ENCODE measurements around the gene ACOX2. TPM values are rescaled to one million over a fixed set of nuclear protein-coding genes. Genes with fewer than 3 reads are reported as not detected.

The ACOX2 gene
- total RNA-seq, 1 experiment from 2014 or later = 0.85 TPM

DNA sequence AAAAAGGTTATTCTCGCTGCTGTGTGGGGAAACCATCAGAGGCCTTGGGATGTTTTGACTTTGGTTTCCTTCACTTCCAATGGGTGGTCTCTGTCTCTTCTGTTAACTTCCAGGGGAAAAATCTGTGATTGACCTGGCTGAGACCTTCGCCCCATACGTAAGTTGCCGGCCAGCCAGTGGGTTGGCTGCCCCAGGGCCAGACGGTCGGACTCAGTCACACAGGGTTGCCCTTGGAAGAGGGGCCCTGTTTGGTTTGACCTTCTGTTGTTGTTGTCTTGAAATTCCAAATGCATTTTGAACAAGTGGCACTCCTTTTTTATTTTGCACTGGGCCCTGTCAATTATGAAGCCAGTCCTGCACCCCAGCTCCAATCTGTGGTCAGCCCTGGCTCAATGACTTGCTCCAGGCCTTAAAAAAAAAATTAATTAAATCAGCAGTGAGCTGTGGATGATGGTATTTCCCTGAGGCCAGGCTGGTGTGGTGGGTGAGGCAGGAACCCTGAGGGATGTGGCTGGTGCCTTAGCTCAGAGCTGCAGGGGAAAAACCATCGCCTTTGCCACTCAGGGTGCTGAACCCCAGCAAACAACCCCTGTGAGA lies 35.7 kb upstream of the ACOX2 start:
- no peak overlapping the region for H3K27ac ChIP-seq (ENCODE audit: insufficient read length, low read depth, low read length)
- H4K20me1 ChIP-seq (ENCODE audit: control insufficient read depth, insufficient read depth, insufficient read length) = no peaks in the 10 kb centered on the region
- no peak overlapping the region for H2BK12ac ChIP-seq (ENCODE audit: insufficient read length, low read depth, low read length)
- no peaks in the 10 kb centered on the region; the same call in 1 of the 2 replicates for H3K4me1 ChIP-seq (ENCODE audit: insufficient read depth, low read length)
- H2BK120ac ChIP-seq (ENCODE audit: low read depth, low read length, poor library complexity, severe bottlenecking) = no peak overlapping the region
- no peak overlapping the region for H3K23ac ChIP-seq (ENCODE audit: insufficient read length, low read depth, low read length)
- H3T11ph ChIP-seq (ENCODE audit: low read length) = no peak overlapping the region
- no peak overlapping the region for H4K5ac ChIP-seq (ENCODE audit: insufficient read length, low read depth, low read length)
- no peak overlapping the region for H4K8ac ChIP-seq (replicated peaks; ENCODE audit: insufficient read length, low read depth, low read length)
- H3K9ac ChIP-seq (ENCODE audit: extremely low read depth, insufficient read length, low read length) = no peak overlapping the region
- H3K4me2 ChIP-seq (ENCODE audit: insufficient read depth, insufficient read length, low read length) = no peak overlapping the region
- H4K91ac ChIP-seq (ENCODE audit: insufficient read length, low read depth, low read length) = no peak overlapping the region
- peaks cover 25% of the 10 kb centered on the region for H3K27me3 Mint-ChIP-seq (ENCODE audit: low read depth)
- H2AFZ ChIP-seq (ENCODE audit: low read length) = no peak overlapping the region
- H3K36me3 Mint-ChIP-seq (ENCODE audit: insufficient read depth in 1 of 3, low read depth in 3 of 3) = peaks cover 0 to 9% (median 0%) of the 10 kb centered on the region in 3 experiments; a peak in 2 of 7 replicates
- peaks cover 24 to 30% of the 10 kb centered on the region in 2 experiments for H3K4me1 Mint-ChIP-seq
- peaks cover 5 to 9% of the 10 kb centered on the region in 2 experiments; a peak in 4 of 5 replicates for H3K9me3 Mint-ChIP-seq
- H3K9me3 ChIP-seq (ENCODE audit: control insufficient read depth, low read depth, low read length) = no peaks in the 10 kb centered on the region
- H3K56ac ChIP-seq (ENCODE audit: insufficient read length, low read depth, low read length) = no peak overlapping the region
- H3K4ac ChIP-seq (ENCODE audit: low read depth, low read length) = no peak overlapping the region
- no peak overlapping the region for H3K18ac ChIP-seq (ENCODE audit: insufficient read length, low read depth, low read length)
- H3K27ac Mint-ChIP-seq = no peak overlapping the region; a peak in 1 of 7 replicates
- no CpG with 5 or more reads among the region's 7 CpGs for WGBS (ENCODE audit: extremely low coverage, insufficient read length, low lambda C conversion rate)
- H3K14ac ChIP-seq (ENCODE audit: insufficient read depth, low read length) = no peak overlapping the region
- no peak for DNase-seq
- H2BK5ac ChIP-seq (ENCODE audit: insufficient read length, low read length) = no peak overlapping the region
- no peaks in the 10 kb centered on the region for H3K79me2 ChIP-seq (ENCODE audit: insufficient read depth, low read length)
- H2AK5ac ChIP-seq (ENCODE audit: insufficient read length, low read length) = no peak overlapping the region
- no peak overlapping the region for H2BK15ac ChIP-seq (ENCODE audit: low read depth, low read length)
- TF ChIP-seq, protein P1, sequence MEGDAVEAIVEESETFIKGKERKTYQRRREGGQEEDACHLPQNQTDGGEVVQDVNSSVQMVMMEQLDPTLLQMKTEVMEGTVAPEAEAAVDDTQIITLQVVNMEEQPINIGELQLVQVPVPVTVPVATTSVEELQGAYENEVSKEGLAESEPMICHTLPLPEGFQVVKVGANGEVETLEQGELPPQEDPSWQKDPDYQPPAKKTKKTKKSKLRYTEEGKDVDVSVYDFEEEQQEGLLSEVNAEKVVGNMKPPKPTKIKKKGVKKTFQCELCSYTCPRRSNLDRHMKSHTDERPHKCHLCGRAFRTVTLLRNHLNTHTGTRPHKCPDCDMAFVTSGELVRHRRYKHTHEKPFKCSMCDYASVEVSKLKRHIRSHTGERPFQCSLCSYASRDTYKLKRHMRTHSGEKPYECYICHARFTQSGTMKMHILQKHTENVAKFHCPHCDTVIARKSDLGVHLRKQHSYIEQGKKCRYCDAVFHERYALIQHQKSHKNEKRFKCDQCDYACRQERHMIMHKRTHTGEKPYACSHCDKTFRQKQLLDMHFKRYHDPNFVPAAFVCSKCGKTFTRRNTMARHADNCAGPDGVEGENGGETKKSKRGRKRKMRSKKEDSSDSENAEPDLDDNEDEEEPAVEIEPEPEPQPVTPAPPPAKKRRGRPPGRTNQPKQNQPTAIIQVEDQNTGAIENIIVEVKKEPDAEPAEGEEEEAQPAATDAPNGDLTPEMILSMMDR (conservative IDR thresholded peaks at IDR 0.05) = no peak
- no peak overlapping the region for H3K4me3 Mint-ChIP-seq
- H3K23me2 ChIP-seq (ENCODE audit: insufficient read length, low read depth, low read length, poor library complexity, severe bottlenecking) = no peaks in the 10 kb centered on the region
- H3K79me1 ChIP-seq (ENCODE audit: insufficient read depth, low read depth, low read length, poor library complexity, severe bottlenecking) = no peaks in the 10 kb centered on the region
- no peak overlapping the region for H2BK20ac ChIP-seq (ENCODE audit: low read depth, low read length, poor library complexity, severe bottlenecking)
- no peaks in the 10 kb centered on the region for H3K27me3 ChIP-seq (ENCODE audit: insufficient read depth, low read length)
